Astrocyte (in vitro differentiated cells and primary cell): ENCODE data around the gene ISCU. TPM values are rescaled to one million over a fixed set of nuclear protein-coding genes. Genes with fewer than 3 reads are reported as not detected.

ENCODE experiments used
- DNase-seq: peaks from one replicate; pipeline ENCODE4 v3.0.0-alpha.2; 2010; ENCODE audit warnings: low read depth
- FAIRE-seq: peaks from 2 replicates; lab custom pipeline; 2011; peaks lifted over from hg19 to GRCh38; lab: Jason Lieb, UNC
- H2AFZ ChIP-seq: 2 replicates; pipeline ENCODE4 v1.6.0; 2012; ENCODE audit warnings: low read depth, low read length, inconsistent platforms
- H3K27ac ChIP-seq: 2 replicates; pipeline ENCODE4 v1.5.1; 2011; ENCODE audit warnings: low read depth, low read length, inconsistent platforms
- H3K27me3 ChIP-seq: 2 replicates; pipeline ENCODE4 v1.6.0; 2011; ENCODE audit warnings: low read length, inconsistent platforms; ENCODE audit not compliant: insufficient read depth
- H3K36me3 ChIP-seq: 2 replicates; pipeline ENCODE4 v1.5.1; 2011; ENCODE audit warnings: low read length, inconsistent platforms; ENCODE audit not compliant: insufficient read depth
- H3K4me1 ChIP-seq: 2 replicates; pipeline ENCODE4 v1.5.1; 2011; ENCODE audit warnings: low read length, inconsistent platforms; ENCODE audit not compliant: insufficient read depth
- H3K4me2 ChIP-seq: 2 replicates; pipeline ENCODE4 v1.6.0; 2012; ENCODE audit warnings: low read length, inconsistent platforms
- H3K4me3 ChIP-seq: 2 replicates; pipeline ENCODE4 v1.5.1; 2011; ENCODE audit warnings: low read depth, mild to moderate bottlenecking, low read length, inconsistent platforms; ENCODE audit not compliant: insufficient read depth
- H3K79me2 ChIP-seq: 2 replicates; pipeline ENCODE4 v1.6.0; 2012; ENCODE audit warnings: mild to moderate bottlenecking, low read length, inconsistent platforms; ENCODE audit not compliant: insufficient read depth
- H3K9ac ChIP-seq: 2 replicates; pipeline ENCODE4 v1.6.0; 2012; ENCODE audit warnings: mild to moderate bottlenecking, low read length, inconsistent platforms
- H3K9me3 ChIP-seq: 2 replicates; pipeline ENCODE4 v1.5.1; 2012; ENCODE audit warnings: low read depth, mild to moderate bottlenecking, low read length, inconsistent platforms; ENCODE audit not compliant: insufficient read depth
- H4K20me1 ChIP-seq: 2 replicates; pipeline ENCODE4 v1.6.0; 2012; ENCODE audit warnings: low read length, inconsistent platforms; ENCODE audit not compliant: insufficient read depth
- H3K27ac Mint-ChIP-seq: one replicate; pipeline ENCODE4 v1.8.0; 2021; ENCODE audit warnings: mild to moderate bottlenecking, mixed read lengths; ENCODE audit not compliant: unreplicated experiment
- H3K27me3 Mint-ChIP-seq: one replicate; pipeline ENCODE4 v1.8.0; 2021; ENCODE audit warnings: low read depth, mixed read lengths; ENCODE audit not compliant: unreplicated experiment
- H3K36me3 Mint-ChIP-seq: one replicate; pipeline ENCODE4 v1.8.0; 2021; ENCODE audit warnings: low read depth, mixed read lengths; ENCODE audit not compliant: unreplicated experiment
- H3K4me1 Mint-ChIP-seq: one replicate; pipeline ENCODE4 v1.8.0; 2021; ENCODE audit warnings: low read depth, mixed read lengths; ENCODE audit not compliant: unreplicated experiment
- H3K4me3 Mint-ChIP-seq: one replicate; pipeline ENCODE4 v1.8.0; 2021; ENCODE audit warnings: mild to moderate bottlenecking, moderate library complexity, mixed read lengths; ENCODE audit not compliant: unreplicated experiment
- H3K9me3 Mint-ChIP-seq: one replicate; pipeline ENCODE4 v1.8.0; 2021; ENCODE audit warnings: mild to moderate bottlenecking, mixed read lengths; ENCODE audit not compliant: unreplicated experiment
- CTCF ChIP-seq: IDR thresholded peaks from 2 replicates; pipeline ENCODE4 v1.5.1; 2011; ENCODE audit warnings: low read depth, mild to moderate bottlenecking, inconsistent platforms, low read length, moderate library complexity; ENCODE audit not compliant: insufficient read depth
- EZH2 ChIP-seq: IDR thresholded peaks from 2 replicates; pipeline ENCODE4 v1.6.1; 2012; ENCODE audit warnings: mild to moderate bottlenecking, low read length, inconsistent platforms; ENCODE audit not compliant: insufficient read depth
- total RNA-seq: library from RNA; stranded (reverse); gene quantifications from 2 replicates; pipeline ENCODE4 v1.2.1, GENCODE V29; 2021

Gene ISCU
- total RNA-seq, 1 donor from 2014 or later: 124 TPM

GRCh38 chr12:108591267-108591980 lies 29.0 kb downstream of the ISCU start:
- no peak for TF ChIP-seq CTCF
- TF ChIP-seq EZH2: no peak
- H3K27me3 Mint-ChIP-seq: peaks cover 5% of the 10 kb centered on the region
- H3K4me3 Mint-ChIP-seq: no peak overlapping the region
- Histone ChIP-seq H3K9me3 (no peaks in the 10 kb centered on the region), H3K4me3 (no peak overlapping the region), H2AFZ (no peak overlapping the region), H4K20me1 (peaks cover 7% of the 10 kb centered on the region), H3K79me2 (no peaks in the 10 kb centered on the region), H3K4me2 (no peak overlapping the region), H3K27ac (no peak overlapping the region), H3K27me3 (no peaks in the 10 kb centered on the region), H3K36me3 (no peaks in the 10 kb centered on the region), H3K4me1 (no peaks in the 10 kb centered on the region), H3K9ac (no peak overlapping the region)
- FAIRE-seq: no peak
- H3K4me1 Mint-ChIP-seq: peaks cover 7% of the 10 kb centered on the region
- no peaks in the 10 kb centered on the region for H3K36me3 Mint-ChIP-seq
- H3K9me3 Mint-ChIP-seq: no peaks in the 10 kb centered on the region
- H3K27ac Mint-ChIP-seq: no peak overlapping the region
- no peak for DNase-seq

- Histone ChIP-seq H4K20me1 (peaks cover 7% of the 10 kb centered on the region), H3K9ac (no peak overlapping the region), H3K36me3 (no peaks in the 10 kb centered on the region), H3K4me2 (no peak overlapping the region), H3K4me3 (no peak overlapping the region), H3K79me2 (no peaks in the 10 kb centered on the region), H3K4me1 (no peaks in the 10 kb centered on the region), H2AFZ (no peak overlapping the region), H3K9me3 (no peaks in the 10 kb centered on the region), H3K27ac (no peak overlapping the region), H3K27me3 (no peaks in the 10 kb centered on the region)
- Mint-ChIP-seq H3K27ac (no peak overlapping the region), H3K4me3 (no peak overlapping the region), H3K36me3 (no peaks in the 10 kb centered on the region), H3K4me1 (peaks cover 7% of the 10 kb centered on the region), H3K27me3 (peaks cover 5% of the 10 kb centered on the region), H3K9me3 (no peaks in the 10 kb centered on the region)
- FAIRE-seq (no peak), DNase-seq (no peak)
- TF ChIP-seq EZH2: no peak
- no peak for TF ChIP-seq CTCF
These were observed 29.9 kb downstream of the ISCU start for GRCh38 chr12:108592033-108592909.
